Measurements from ENCODE around the gene RHBDL1. TPM values are rescaled to one million over a fixed set of nuclear protein-coding genes. Genes with fewer than 3 reads are reported as not detected.

The RHBDL1 gene
- total and polyA plus RNA-seq, 2 of the 8 experiments (the other 6 are each of a cell fraction or from before 2014, with no cell fraction given) = 4.0 to 8.1 TPM

- TF ChIP-seq EP300 (IDR thresholded peaks at IDR 0.05; ENCODE audit: borderline replicate concordance in 1 of 2, low read depth in 2 of 2, low read length in 2 of 2) (no peak), RBBP5 (IDR thresholded peaks at IDR 0.05; ENCODE audit: borderline replicate concordance, low read depth, low read length) (0 out of 2 replicates have a peak, but pooled peaks have one; percentile 19), RNF2 (IDR thresholded peaks at IDR 0.05; ENCODE audit: borderline replicate concordance, low read depth, low read length, missing control alignments, poor library complexity, severe bottlenecking) (no peak), SP4 (IDR thresholded peaks at IDR 0.05; ENCODE audit: low read length) (no peak), JUN (IDR thresholded peaks at IDR 0.05; ENCODE audit: low read depth, low read length) (no peak), KDM4A (IDR thresholded peaks at IDR 0.05; ENCODE audit: low read depth, low read length, severe bottlenecking) (peak; percentile 4), SUZ12 (IDR thresholded peaks at IDR 0.05; ENCODE audit: low read length) (no peak), TCF12 (IDR thresholded peaks at IDR 0.05; ENCODE audit: low read depth, low read length) (no peak), BCL11A (IDR thresholded peaks at IDR 0.05; ENCODE audit: low read depth in 2 of 2, low read length in 2 of 2) (no peak), CBX5 (IDR thresholded peaks at IDR 0.05; ENCODE audit: low read depth, low read length) (no peak), POLR2A (IDR thresholded peaks at IDR 0.05; ENCODE audit: control extremely low read depth in 1 of 2, low read depth in 2 of 2, low read length in 2 of 2) (no peak), SP1 (IDR thresholded peaks at IDR 0.05; ENCODE audit: low read depth, low read length) (0 out of 2 replicates have a peak, but pooled peaks have one; percentile 23), USF2 (IDR thresholded peaks at IDR 0.05; ENCODE audit: low read length) (peak; percentile 48; the same call in 1 of the 2 replicates), JUND (IDR thresholded peaks at IDR 0.05; ENCODE audit: low read length) (no peak)
Measured at GRCh38 chr16:637081-638018, 38.1 kb upstream of the RHBDL1 start (continued).
